Measurements from ENCODE around the gene FCHSD2.
"Not testable (repeated sequence)": the region's sequence is repeated elsewhere in the genome, so short reads cannot be mapped to it uniquely, and the experiment has no call there.

The FCHSD2 gene

GRCh38 chr11:72860592-72860991 is 281.5 kb downstream of the FCHSD2 start:
- DNase-seq: no peak

- no peak for DNase-seq
These were observed 282.1 kb downstream of the FCHSD2 start for GRCh38 chr11:72860010-72860409.

DNA sequence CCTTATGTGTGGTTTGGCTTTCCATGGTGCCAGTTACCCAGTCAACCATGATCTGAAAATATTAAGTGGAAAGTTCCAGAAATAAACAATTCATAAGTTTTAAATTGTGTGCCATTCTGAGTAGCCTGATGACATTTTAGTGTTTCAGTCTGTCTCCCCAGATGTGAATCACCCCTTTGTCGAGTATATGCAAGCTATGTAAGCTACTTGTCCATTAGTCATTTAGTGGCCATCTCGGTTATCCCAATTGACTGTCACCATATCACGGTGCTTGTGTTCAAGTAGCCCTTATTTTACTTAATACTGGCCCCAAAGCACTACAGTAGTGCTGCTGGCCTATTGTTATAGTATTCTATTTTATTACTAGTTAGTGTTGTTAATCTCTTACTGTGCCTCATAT is 283.0 kb downstream of the FCHSD2 start:
- DNase-seq: no peak

DNA sequence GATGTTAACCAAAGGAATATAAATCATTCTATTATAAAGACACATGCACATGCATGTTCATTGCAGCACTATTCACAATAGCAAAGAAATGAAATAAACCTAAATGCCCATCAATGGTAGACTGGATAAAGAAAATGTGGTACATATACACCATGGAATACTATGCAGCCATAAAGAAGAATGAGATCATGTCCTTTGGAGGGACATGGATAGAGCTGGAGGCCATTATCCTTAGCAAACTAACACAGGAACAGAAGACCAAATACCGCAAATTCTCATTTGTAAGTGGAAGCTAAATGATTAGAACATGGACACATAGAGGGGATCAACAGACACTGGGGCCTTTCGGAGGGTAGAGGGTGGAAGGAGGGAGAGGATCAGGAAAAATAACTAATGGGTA is 283.9 kb downstream of the FCHSD2 start:
- DNase-seq: not testable (repeated sequence)

DNA sequence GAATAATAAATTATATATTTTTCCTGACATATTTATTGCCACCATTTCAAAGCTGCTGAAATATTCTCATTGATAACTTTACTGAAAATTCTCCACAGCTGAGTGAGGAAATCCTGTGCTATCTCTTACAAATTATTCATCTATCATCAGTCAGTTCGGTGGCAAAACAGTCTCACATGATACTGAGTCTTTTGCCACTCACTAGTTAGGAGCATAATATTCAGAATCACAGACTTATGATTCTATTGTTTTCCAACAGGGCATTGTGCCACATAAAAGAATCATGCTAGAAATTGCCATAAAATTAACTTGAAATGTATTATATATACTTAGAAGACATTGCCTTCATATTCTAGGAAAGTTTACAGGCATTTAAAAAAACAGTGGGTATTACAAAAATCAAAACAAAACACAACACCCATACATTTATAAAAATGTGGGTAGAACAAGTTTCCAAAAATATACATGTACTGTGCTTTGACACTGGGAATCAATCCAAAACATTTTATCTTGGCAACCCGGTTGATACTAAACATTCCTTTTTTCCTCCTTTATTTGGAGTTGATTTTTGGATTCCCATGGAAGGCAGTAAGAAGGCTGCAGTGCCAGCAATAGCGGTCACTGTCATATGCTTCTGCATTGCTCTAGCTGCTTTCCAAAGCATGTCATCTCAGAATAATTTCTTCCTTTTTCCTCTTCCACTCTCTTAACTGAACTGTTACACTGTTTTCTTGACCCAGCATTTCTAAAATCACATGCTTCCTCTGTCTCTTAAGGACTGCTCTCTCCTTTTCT is 285.4 kb downstream of the FCHSD2 start:
- no peak for DNase-seq

DNA sequence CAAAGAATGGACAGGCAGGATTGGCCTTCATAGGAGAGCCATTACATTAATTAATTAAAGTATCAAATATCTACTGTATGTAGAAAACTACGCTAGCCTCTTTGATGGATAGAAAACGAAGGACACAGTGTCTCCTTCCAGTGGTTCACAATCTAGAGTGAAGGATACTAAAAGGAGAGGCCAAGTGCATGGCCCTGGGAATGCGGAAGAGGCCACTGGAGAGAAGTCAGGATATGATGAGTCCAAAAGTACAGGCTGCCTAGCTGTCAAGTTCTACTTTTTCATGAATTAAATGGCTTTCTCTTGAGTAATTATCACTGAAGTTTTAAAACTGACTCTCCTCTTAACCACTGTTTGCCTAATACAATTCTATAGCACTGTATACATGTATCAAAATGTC is 286.1 kb downstream of the FCHSD2 start:
- no peak for DNase-seq

DNA sequence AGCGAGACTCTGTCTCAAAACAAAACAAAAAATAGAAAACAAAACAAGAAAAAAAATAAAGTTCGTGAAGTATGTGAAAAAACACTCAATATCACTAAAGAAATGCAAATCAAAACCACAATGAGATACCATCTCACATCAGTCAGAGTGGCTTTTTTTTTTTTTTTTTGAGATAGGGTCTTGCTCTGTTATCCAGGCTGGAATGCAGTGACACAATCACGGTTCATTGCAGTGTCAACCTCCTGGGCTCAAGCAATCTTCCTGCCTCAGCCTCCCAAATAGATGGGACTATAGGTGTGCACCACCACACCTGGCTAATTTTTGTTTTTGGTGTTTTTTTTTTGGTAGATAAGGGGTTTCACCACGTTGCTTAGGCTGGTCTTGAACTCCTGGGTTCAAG is 290.4 kb downstream of the FCHSD2 start:
- DNase-seq: no peak

DNA sequence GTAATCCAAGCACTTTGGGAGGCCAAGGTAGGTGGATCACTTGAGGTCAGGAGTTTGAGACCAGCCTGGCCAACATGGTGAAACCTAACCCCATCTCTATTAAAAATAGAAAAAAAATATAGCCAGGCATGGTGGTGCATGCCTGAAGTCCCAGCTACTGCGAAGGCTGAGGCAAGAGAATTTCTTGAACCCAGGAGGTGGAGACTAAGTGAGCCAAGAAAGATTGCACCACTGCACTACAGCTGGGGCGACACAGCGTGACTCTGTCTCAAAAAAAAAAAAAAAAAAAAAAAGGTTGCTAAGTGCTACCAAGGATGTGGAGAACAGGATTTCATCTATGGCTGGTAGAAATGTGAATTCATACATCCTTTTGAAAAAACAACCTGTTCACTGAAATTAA is 291.3 kb downstream of the FCHSD2 start:
- no peak for DNase-seq

DNA sequence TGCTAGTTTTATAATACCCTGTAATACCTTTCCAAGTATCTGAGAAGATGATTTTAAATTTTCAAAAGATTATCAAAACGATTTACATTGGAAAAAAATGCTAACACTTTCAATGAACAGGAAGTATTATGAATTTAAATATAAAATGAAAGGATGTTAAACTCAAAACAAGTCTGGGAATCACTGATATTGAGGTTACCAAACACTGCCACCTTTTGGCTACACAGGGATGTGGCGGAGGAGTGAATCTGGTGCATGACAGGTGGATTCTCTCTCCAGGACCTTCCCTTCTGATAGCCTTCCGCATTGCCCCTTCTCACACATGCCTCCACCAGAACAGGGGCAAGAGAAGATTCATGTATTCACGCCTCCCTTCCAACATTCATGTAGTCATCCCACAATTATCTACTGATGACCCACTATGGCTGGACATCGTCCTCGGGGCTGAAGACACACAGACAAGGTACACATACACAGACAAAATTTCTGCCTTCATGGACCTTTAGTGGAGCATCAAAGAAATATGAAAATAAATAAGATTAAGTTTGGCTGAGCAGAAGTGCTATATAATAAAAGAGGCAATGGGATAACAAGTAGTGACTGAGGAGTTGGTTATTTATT is 293.2 kb downstream of the FCHSD2 start:
- peak; percentile 10 for DNase-seq

GRCh38 chr11:72844356-72844755 is 297.8 kb downstream of the FCHSD2 start:
- DNase-seq: no peak

DNA sequence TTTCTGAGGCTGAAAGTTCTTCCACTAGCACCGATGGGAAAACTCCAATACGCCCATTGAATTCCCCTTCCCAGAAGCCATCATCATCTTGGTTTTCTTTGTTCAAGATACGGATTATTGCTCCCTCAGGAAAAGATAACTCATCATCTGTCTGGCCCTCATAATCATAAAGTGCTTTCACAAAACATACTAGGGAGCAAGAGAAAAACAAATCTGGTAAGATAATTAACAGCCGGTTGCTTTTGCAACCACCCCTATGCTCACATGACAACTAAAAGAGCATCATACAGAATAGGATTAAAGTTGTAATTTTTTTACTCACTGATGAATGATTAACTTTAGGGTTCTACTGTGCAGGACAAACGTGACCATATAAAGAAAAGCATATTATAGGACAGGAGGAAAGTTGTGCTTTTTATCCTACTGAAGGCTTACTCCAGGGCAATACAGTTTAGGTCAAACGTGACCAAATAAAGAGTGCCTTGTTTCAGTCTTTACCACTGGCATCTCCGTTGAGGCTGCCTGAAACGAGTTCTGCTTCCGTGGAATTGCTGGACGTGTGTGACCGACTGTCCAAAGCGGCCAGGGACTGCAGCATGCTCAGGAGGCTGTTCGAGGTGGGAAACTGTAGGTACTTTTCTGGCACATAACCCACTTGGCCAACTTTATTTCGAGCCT is 299.3 kb downstream of the FCHSD2 start:
- no peak for DNase-seq

DNA sequence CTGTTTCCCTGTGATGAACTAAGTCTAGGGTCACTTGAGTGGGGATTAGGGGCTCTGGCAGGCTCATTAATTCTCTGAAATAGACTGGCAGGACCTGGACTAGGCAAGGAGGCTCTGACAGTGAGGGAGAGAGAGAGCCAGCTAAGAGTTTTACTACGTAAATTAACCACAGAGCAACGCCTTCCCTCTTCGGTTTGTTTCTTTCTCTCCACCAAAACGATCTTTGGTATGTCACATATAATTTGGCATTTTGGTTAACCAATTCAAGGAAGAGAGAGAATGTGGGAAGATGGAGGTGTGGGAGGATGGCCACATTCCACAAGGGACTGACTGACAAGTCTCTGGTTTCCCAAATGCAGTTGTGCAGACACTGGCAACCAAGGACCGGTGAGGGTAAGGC is 300.0 kb downstream of the FCHSD2 start:
- no peak for DNase-seq

DNA sequence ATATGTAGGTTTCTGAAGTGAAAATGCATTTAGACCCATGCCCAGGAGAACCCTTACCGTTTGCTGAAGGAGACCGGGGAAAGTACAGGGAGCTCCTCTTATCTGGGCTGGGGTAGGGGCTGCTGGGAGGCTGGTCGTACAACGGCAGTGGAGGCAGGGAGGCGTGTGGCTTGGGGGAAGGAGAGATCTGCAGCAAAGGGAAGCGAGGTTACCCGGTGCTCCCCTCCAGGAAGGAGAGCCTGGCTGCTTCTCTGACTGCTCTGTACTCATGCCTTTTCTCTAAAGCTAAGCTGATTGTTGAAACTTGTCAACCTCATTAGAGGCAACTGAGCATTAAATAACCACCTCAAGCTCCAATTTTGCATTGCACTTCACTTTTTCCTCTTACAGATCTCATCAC is 300.7 kb downstream of the FCHSD2 start:
- DNase-seq: no peak

DNA sequence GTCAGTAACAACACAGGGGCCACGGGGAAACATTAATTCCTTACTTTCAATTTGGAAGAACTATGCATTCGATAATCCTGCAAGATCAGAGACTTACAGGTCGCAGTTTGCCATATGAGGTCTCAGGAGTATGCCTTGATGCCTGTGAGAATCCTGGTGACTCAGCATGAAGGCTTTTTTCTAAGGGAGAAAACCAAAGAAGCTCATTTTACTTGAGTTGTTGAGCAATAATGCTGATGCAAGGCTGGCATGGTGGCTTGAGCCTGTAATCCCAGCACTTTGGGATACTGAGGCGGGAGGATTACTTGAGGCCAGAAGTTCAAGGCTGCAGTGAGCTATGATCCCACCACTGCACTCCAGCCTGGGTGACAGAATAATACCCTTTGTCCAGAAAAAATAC is 301.3 kb downstream of the FCHSD2 start:
- DNase-seq: no peak

DNA sequence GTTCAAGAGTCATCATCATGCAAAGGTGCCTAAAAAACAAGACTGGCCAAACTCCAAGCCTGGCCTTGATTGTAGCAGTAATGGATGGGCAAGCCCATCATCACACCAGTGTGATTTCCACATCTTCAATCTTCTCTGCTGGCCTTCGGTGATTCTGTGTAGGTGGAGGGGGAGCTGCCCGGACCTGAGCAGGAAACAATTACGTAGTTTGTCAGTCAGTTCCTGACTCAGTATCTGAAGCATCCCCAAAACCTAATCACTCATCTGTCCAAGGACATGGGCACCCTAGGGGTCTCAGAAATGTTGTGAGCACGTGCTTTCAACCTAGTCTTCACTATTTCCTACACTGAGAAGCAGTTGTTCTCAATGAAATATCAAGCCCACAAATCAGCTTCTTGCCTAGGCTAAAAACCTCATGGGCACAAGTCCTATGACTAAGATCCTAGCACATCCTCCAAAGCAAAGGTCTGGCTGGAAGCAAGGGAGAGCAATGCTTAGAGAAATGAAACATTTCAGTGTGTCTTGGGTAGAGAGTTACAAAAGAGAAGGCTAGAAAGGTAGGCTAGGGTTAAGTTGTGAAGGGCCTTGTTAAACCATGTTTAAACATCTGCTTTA is 303.3 kb downstream of the FCHSD2 start:
- DNase-seq: no peak

- DNase-seq: no peak
These were observed 306.0 kb downstream of the FCHSD2 start for GRCh38 chr11:72836111-72836510.

GRCh38 chr11:72834905-72835304 is 307.2 kb downstream of the FCHSD2 start:
- no peak for DNase-seq

- no peak for DNase-seq
These were observed 308.2 kb downstream of the FCHSD2 start for GRCh38 chr11:72833811-72834493.

GRCh38 chr11:72833083-72833733 is 308.9 kb downstream of the FCHSD2 start:
- DNase-seq: no peak

GRCh38 chr11:72832301-72833082 is 309.6 kb downstream of the FCHSD2 start:
- no peak for DNase-seq

- DNase-seq: peak; percentile 55
These were observed 310.4 kb downstream of the FCHSD2 start for GRCh38 chr11:72831521-72832300.
